NCI-H526 (cell line): ENCODE measurements around the gene FEN1.

Experiments
- DNase-seq, 2 experiments: peaks; one replicate each; lab custom pipeline; 2025; lab: John Stamatoyannopoulos, UW

FEN1 gene

DNA sequence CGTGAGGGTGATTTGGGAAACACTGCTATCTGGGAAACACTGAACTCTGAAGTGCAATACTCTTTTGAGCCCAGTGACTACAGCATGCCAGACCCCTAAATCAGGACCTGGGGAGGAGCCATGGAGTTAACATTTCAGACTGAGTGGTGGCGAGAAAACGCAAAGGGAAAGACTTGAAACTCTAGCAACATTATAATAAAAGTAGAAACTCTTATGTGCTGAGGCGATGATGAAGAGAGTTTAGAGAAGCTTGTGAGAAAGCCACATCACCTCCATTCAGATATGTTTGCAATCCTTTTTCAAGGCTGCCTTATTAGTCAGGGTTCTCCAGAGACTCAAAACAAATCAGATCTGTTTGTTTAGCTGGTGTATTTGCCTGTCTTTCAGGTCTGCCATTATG is 1.9 kb downstream of the FEN1 start:
- DNase-seq = no peak

DNA sequence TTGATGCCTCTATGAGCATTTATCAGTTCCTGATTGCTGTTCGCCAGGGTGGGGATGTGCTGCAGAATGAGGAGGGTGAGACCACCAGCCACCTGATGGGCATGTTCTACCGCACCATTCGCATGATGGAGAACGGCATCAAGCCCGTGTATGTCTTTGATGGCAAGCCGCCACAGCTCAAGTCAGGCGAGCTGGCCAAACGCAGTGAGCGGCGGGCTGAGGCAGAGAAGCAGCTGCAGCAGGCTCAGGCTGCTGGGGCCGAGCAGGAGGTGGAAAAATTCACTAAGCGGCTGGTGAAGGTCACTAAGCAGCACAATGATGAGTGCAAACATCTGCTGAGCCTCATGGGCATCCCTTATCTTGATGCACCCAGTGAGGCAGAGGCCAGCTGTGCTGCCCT is 2.7 kb downstream of the FEN1 start:
- DNase-seq = no peak

DNA sequence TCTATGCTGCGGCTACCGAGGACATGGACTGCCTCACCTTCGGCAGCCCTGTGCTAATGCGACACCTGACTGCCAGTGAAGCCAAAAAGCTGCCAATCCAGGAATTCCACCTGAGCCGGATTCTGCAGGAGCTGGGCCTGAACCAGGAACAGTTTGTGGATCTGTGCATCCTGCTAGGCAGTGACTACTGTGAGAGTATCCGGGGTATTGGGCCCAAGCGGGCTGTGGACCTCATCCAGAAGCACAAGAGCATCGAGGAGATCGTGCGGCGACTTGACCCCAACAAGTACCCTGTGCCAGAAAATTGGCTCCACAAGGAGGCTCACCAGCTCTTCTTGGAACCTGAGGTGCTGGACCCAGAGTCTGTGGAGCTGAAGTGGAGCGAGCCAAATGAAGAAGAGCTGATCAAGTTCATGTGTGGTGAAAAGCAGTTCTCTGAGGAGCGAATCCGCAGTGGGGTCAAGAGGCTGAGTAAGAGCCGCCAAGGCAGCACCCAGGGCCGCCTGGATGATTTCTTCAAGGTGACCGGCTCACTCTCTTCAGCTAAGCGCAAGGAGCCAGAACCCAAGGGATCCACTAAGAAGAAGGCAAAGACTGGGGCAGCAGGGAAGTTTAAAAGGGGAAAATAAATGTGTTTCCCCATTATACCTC is 3.3 kb downstream of the FEN1 start:
- no peak for DNase-seq

DNA sequence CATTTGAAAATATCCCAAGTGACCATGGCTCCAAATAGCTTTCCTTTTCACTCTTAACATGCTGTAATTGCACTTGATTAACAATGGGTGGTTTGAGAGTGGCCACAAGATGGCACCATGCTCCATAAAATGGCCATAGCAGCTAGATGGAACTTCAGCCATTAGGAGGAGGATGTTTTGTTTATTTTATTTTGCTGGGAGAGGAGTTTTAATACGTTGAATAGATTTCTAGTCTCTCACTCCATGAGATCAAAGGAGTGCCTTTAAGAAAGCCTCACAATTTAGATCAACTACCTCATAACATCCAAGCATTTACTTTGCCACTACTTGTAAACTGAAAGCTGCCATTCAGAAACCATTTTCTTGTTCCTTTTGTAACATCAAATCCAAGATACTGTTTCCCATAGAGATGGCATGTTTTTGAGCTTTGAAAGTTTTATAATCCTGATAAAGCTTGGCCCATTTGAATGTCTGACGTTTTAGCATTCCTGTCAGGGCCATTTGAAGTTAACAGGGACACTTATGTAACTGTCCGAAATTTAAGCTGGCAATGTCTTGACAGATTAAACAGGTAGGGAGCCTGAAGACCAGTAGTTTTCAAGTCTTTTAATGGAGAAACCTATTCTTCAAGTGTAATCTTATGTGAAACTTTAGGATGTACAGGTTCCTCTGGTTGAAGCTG is 4.7 kb downstream of the FEN1 start:
- DNase-seq = peak; percentile 22 to 83

DNA sequence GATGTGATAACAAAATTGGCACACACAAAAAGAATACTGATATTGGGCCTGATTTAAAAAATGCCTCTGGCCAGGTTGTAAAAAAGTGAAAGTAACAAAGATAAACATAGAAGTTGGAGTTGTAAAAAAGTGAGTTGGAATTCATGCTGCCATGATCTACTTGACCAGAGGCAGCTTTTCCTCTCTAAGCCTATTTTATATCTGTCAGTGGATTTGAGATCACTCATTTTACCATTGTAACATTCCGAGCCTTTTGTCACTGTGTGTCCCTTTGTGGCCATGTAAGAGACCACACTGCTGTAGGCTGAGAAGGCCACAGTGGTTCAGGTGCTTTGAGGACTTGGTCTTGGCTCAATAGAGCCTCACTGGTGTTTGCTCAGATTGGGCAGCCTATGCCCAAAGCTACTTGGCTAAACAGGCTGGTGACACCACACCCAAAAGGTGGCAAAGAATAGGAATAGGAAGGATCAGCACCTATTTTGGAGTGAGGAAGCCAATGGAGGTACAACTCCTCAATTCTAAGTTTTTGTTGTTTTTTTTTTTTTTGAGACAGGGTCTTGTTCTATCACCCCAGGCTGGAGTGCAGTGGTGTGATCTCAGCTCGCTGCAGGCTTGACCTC is 7.1 kb downstream of the FEN1 start:
- DNase-seq = no peak

DNA sequence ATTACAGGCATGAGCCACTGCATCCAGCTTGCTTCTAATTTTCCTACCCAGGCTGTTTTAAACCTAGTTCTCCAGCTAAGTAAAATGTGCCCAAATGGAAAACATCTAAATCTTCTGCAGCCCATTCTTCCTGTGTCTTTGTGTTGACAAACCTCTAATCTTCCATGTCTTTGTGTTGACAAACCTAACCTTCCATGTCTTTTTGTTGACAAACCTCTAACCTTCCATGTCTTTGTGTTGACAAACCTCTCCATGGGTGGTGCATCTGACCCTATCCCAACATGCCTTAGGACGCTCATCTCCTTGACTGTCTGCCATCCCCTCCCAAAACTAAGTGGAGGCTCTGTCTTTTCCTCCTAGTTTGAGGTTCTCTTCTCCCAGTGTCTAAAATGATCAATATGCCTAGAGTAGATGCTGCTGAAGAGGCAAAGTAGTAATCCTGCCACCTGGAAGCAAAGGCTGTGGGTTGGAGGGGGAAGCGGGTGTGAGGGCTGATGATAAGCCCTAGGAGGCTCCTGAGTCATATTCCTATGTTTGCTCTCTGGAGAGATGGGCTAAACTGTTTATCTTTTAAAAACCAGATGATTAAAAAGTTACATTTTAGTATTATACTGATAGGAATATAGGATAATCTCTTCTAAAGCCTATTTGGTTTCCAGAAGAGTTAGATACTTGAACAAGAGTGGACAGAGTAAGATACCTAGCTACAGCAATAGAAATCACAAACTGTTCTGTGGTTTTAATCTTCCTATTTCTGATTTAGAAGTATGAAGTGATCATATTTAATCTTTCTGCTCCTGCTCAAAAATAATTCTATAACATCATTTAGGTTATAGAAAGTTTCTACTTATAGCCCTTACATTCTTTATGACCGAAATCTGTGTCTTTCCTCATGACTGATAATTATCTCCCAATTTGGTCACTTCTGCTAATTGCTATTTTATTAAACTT is 7.9 kb downstream of the FEN1 start:
- no peak for DNase-seq

DNA sequence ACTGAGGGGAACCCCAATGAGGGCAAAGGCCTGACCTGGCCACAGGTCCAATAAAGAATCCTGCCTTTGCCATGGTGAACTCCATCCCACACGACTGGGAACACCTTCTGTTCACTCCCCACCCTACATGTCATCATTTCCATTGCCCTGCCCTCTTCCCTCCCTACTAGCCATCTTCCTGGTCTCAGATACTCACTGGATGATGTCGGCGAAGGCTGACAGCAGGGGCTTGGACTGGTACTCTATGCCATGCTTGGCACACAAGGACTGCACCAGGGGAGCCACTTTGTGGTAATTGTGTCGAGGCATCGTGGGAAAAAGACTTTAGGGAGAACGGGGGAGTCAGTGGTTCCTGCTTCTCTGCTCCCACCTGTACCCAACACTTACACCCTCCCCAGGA is 9.9 kb downstream of the FEN1 start:
- no peak for DNase-seq

DNA sequence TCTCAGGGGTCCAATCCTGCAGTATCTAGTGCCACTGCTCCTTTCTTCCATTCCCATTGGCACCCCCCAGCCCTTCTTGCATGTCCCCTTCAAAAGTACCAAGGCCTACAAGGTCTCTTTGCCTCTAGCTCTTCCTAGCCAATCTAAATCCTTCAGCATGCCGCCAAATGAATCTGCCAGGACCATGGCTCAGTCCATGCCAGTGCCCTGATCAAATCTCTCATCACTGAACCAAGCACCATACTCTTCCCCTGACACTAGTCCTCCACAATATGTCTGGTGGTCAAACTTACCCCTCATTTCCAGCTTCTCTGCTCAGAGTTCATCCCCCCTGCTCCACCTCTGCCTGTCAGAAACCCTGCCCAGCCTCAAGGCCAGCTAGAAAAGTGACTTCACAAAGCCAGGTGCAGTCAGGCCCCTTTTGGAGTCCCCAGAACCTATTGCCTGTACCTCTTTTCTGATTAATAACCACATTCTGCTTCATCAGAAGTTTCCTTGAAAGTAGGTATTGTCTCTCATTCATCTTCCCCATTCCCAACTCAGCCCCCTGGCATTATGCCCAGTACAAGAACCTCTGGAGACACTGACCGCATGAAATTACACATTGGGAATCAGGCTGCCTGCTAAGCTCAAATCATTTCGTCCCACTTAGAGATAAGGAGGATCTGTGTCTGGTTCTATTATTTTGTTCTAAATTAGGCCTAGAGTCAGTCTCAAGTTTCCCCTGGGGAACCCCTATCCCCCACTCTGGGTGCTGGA is 11.4 kb downstream of the FEN1 start:
- no peak for DNase-seq

DNA sequence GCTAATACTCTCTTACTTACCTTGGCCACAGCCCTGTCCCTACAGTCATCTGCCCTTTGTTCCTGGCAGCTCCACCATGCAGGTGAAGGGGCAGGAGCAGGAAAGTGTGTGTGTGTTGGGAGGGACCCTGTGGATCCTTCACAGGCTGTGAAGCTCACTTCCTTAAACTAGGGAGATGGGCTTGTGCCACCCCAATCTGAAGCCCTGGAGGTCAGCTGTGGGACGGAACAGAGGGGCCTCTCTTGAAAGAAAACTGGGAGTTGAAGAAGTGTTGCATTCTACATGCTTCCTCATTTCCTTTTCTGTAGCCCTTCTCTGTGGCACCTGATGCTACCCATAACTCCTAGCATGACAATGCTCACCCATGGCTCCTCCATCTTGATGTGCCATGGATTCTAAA is 12.4 kb downstream of the FEN1 start:
- no peak for DNase-seq

DNA sequence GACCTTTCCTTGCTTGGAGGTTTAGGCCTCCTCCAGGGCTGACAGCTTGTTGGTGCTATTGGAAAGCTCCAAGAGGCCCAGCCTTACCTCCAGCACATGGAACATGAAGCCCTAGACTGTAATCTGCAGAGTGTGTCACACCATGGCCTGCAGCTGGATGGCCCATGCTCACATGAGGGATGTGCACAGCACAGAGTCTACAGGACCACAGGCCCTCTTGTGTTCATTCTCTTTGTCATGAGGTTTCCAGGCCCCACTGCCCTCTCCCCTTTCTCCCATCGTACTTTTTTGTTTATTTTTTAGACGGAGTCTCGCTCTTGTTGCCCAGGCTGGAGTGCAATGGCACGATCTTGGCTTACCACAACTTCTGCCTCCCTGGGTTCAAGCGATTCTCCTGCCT is 14.1 kb downstream of the FEN1 start:
- DNase-seq = no peak

DNA sequence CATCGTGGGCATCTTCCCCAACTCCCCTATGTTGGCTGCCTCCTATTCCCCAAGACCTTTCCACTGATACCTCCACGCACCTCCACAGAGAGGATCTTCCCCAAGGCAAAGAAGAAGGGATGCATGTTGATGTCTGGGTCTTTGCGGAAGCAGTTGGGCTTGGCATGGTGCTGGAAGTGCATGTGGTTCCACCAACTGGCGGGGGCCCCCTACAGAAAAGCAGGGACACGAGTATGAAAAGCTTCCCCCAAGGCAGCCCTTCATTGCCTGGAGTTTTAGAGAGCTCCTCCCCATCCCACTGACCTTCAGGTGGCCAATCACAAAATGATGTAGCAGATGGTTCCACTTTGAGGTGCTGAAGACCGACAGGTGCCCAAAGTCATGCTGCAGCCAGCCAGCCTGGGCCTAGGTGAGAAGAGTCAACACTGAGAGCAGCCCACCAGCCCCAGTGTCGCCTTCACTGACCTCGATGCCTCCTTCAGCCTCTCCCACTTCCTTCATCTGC is 18.0 kb downstream of the FEN1 start:
- DNase-seq = no peak

DNA sequence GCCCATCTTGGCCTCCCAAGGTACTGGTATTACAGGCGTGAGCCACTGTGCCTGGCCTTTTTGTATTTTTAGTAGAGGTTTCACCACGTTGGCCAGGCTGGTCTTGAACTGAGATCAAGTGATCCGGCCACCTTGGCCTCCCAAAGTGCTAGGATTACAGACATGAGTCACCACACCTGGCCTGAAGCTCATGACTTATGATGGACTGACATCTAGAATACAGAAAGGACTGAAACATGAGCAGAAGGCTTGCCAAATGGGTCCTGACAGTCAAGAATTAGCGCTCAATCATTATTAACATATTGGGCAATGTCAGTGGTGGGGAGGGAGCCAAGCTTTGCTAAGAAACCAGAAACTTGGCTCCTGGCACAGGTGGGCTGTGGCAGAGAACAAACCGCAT is 19.1 kb downstream of the FEN1 start:
- no peak for DNase-seq

DNA sequence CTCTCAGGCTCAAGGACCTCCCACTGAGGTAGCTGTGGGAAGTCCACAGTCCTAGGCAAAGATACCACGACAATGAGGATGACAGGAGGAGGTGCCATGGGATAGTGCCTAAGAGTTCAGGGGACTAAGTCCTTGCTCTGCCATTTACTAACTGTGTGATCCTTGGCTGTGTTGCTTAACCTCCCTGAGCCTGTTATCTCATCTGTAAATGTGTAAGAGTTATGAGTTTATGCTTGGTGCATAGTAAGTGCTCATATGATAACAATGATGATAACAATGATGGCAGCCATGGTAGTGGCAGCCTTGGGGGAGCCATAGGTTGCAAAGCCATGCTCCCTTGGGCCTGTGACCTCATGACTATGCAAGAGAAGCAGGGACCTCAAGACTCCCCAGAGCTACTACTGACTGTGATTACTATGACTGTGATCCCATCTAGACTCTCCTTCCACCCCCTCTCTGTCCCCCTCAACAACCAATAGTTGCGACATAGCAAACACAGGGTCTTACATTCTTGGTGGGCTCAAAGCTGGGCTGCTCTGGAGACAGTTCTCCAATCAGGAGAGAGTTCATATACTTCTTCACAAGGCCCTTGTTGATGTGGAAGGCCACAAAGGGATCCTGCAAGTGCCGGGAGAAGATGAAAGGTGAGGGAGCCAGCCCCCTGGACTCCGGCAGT is 20.2 kb downstream of the FEN1 start:
- DNase-seq = no peak

DNA sequence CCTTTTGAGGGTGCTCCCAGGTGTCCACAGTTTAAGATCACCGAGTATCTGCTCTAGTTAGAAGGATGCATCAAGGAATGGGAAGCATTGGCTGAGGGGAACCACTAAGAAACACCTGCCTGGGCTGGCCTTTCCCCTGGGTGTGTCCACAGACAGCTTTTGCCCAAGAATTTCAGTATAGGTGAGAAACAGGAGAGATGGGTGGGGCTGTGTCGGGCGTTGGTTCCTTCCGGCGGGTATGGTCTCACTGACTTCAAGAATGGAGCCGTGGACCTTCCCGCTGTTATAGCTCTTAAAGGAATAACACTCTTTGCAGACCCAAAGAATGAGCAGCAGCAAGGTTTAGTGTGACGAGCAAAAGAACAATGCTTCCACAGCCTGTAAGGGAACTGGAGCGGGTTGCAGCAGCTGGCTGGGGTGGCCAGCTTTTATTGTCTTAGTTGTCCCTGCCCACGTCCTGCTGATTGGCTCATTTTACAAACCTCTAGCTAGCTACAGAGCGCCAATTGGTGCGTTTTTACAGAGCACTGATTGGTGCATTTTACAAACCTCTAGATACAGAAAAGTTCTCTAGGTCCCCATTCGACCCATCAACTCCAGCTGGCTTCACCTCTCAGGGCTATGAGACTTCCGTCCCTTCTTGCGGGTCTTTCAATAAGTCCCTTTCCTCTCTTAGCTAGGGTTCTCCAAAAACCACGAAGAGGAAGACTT is 21.7 kb downstream of the FEN1 start:
- DNase-seq = peak; percentile 25 to 47

DNA sequence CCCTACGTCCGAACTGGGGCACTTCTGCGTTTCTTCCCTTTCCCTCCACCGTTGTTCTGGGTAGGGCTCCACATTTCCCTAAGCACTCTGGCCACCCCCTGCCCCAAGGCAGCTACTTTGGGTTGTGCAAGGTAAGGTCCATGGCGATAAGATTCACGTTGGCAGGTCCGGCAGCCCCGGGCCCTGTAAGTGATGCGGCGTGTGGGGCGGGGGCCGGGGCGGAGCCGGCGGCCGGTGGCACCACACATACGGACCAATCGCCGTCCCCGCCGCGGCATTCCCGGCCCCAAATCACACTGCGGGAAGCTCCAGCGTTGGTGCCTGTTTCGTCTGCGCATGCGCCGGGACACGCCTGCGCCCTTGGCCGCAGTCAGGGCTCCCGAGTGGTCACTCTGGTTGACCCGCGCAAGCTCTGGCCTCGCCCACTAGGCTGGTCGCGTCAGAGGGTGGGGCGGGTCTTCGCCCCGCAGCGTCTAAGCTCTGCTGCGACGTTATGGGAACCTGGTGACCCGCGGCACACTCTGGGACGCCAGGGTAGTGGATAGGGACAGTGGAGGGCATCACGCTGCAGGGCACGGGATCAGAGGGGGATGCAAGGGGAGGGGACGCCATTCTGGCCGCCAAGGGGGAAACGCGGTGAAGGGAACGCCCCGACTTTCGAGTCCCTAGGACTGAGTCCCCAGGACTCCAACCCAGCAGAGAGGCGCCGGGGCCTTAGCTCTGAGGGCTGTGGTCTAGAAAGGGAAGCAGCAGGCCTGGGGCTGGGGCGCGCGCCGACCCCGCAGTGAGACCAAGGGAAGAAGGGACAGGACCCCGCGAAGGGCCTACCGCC is 22.5 kb downstream of the FEN1 start:
- peak; percentile 78 to 96 for DNase-seq

DNA sequence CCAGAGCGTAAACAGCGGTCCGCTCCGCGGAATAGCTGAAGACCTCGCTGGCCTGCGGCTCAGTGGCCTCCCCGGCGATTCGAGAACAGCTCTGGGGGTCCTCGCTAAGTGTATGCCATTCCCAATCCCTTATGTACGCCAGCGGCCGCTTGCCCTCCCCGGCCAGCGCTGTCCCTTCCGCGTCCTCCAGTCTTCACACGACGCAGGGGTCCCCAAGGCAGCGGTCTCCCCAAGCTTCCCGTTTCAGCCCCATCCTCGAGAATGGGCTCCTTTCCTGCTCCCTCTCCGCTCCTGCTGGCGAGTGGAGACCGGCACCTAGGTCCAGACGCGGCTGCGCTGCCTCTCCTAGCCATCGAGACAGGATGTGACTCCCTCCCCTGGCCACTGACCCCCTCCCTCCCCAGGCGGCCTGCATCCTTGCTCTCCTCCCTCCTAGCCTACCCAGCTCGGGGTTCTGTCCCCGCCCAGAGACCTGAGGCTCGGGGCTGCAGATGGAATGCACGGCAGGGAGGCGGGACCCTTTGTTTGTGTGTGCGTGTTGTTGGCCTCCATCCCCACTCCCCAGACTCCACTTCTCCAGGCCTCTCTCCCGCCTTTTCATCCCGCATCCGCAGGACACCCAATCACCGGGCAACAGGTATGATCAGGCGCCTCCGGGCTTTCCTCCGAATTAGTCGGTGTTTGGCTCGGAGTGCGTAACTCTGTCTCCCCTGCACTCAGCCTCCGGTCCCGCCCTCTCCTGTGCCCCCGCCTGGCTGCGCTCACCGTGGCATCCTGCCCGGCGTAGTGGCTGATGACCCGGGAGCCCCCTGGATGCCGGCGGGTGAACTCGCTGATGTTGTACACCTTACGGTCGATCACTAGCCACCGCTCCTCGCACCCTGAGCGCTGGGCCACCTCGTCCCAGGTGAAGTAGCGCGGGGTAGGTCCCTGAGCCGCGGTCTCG is 23.4 kb downstream of the FEN1 start:
- DNase-seq = peak; percentile 83 to 88

DNA sequence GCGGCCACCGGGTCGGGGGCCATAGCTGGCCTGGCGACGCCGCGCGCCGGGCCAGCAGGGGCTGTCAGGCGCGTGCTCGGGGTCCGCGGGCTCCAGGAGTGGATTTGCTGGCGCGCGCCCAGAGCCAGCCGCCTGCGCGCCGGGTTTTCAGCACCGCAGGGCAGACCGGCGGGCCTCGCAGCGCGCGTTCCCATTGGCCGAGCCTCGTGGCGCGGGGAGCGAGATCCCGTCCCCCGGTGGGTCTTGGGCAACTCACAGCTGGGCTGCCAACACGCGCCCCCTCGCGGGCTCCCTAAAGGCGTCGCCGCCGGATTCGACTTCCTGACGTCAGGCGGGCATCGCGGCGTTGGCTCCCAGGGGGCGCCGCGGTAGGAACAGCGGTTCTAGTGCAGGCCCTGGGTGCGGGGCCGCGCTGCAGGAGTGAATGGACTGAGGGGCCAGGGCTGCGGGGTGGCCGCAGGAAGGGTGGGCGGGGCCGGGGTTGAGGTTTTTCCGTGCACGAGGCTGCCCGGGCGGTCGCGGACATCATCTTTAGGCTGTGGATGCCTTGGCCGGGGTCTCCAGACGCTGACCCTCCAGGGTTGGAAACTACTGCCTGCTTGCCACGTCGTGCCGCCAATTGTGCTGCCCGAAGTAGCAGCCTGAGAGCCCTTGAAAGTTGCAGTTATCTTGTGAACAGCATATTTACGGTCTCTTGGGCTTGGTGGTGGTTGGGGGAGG is 24.2 kb downstream of the FEN1 start, which contains the start of gene FADS1:
Gene FADS1, minus strand, starts transcription at position 268 of the 720 bp plus-strand sequence. Its CDS starts 74 bp downstream, at position 194.
- peak; percentile 91 to 99 for DNase-seq
